Stimulated activated CD8-positive, alpha-beta memory T cell treated with anti-CD3 and anti-CD28 coated beads, Interleukin-2, amount 100 ng/mL, for 48 hours (primary cell): Measurements from ENCODE around the gene NOLC1.

Experiments used
- DNase-seq, 2 donors: peaks; one replicate each; pipeline ENCODE4 v3.0.0-alpha.2; 2020; ENCODE audit warnings: low read depth in 2 of 2

NOLC1 gene

DNA sequence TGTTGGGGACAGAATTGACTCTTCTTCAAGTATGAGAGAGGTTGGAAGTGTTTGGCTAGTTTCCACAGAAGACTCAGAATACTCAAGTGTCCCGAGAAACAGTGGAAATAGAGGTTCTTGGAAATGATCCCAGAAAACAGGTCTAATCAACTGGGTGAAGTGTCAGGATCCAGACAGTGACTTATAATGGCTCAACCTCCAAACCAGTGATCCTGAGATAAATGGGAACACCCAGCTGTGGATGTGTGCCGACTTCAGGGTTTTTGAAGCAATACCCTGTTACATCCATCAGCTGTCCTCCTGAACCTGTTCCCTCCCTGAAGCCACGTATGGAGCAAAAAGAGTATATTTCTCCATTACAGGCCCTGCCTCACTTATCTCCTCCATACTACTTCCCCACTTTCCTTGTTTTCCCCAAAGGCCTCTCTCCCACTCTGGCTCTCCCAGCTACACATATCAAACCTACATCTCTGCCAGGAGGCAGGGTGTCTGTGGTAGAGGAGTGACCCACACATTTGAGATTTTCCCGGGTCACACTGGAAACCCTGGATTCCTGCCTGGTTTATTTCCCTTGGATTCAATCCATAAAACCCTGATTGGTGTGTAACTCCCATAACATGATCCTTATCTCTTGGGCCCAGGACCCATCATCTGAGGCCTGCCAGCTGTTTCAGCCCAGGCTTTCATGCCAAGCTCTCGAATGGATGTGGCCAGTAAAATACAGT lies 56.3 kb downstream of the NOLC1 start:
- DNase-seq, result no peak

DNA sequence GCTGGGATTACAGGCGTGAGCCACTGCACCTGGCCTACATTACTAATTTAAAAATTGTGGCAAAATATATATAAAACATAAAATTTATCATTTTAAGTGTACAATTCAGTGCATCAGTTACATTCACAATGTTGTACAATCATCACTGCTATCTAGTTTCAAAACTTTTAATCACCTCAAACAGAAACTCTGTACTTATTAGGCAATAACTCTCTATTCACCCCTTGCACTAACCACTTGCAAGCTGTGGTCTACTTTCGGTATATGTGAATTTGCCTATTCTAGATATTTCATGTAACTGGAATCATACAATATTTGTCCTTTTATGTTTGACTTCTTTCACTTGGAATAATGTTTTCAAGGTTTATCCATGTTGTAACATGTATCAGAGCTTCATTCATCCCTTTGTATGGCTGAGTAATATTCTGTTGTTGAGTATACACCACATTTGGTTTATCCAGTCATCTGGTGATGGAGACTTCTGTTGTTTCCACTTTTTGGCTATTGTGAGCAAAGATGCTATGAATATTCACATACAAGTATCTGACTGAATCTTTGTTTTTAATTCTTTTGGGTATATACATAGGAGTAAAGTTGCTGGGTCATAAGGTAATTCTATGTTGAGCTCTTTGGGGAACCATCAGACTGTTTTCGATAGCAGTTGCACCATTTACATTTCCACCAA lies 59.6 kb downstream of the NOLC1 start:
- no peak for DNase-seq
